ENCODE results near the gene WNT2B. TPM values are rescaled to one million over a fixed set of nuclear protein-coding genes. Genes with fewer than 3 reads are reported as not detected.

The WNT2B gene
- polyA plus RNA-seq, 3 donors = 0.07 to 0.79 TPM; not detected in 1

- Histone ChIP-seq H3K27ac (ENCODE audit: low read depth in 1 of 2, low read length in 2 of 2) (no peak overlapping the region), H3K27me3 (ENCODE audit: control insufficient read depth in 2 of 2, insufficient read depth in 2 of 2, low read length in 2 of 2) (no peaks in the 10 kb centered on the region), H3K9ac (ENCODE audit: insufficient read depth, low read length, poor library complexity, severe bottlenecking) (no peak overlapping the region), H3K36me3 (replicated peaks in 1 of 2; ENCODE audit: control insufficient read depth in 1 of 2, insufficient read depth in 2 of 2, low read length in 2 of 2) (peaks cover 10 to 15% of the 10 kb centered on the region in 2 donors), H3K79me2 (ENCODE audit: insufficient read depth, low read length) (no peaks in the 10 kb centered on the region), H2AFZ (ENCODE audit: insufficient read depth, low read depth, low read length, poor library complexity, severe bottlenecking) (no peak overlapping the region), H3K9me3 (replicated peaks in 1 of 2; ENCODE audit: control insufficient read depth in 1 of 2, insufficient read depth in 1 of 2, low read length in 2 of 2) (no peaks in the 10 kb centered on the region), H3K4me1 (ENCODE audit: control insufficient read depth in 1 of 2, insufficient read depth in 2 of 2, low read length in 2 of 2) (no peaks in the 10 kb centered on the region), H3K4me3 (replicated peaks in 1 of 3; ENCODE audit: low read depth in 2 of 3, low read length in 3 of 3) (no peak overlapping the region), H3K4me2 (replicated peaks; ENCODE audit: extremely low read depth, low read length, poor library complexity, severe bottlenecking) (no peak overlapping the region), H4K20me1 (ENCODE audit: insufficient read depth, low read length) (no peaks in the 10 kb centered on the region)
- TF ChIP-seq CTCF (IDR thresholded peaks at IDR 0.05) = no peak
- WGBS (ENCODE audit: insufficient coverage) = no CpG with 5 or more reads among the region's 1 CpG
- Mint-ChIP-seq H3K27ac (peak overlapping the region in 3 of 7 donors; percentile 30 to 58 (median 32)), H3K9me3 (no peaks in the 10 kb centered on the region), H3K4me1 (peaks cover 3% of the 10 kb centered on the region), H3K36me3 (peaks cover 16 to 45% of the 10 kb centered on the region in 2 donors), H3K4me3 (no peak overlapping the region), H3K27me3 (ENCODE audit: low read depth in 3 of 3) (peaks cover 0 to 1% (median 0%) of the 10 kb centered on the region in 3 donors)
- DNase-seq = peak; percentile 12 to 63 (median 39)
- intact Hi-C loops (cut with micrococcal nuclease) = no loop called here
Observed at GRCh38 chr1:112544011-112544688, 35.4 kb downstream of the WNT2B start.

DNA sequence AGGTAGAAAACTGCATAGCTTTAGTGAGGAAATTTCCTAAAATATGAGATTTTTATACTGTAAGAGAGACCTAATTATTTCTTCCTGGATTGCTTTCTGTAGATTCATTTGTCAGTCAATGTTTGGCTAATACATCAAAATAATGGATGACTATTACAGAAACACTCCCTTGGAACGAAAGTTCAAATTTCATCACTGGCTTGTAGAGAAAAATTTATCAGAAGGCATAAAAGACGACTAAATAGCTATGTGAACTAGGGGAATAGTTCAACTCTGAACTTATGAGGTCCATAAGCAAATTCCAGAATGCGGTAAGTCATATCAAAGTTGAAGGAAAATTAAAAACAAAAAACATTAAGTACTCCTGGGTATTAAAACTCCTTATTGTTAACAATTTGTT, 36.0 kb downstream of the WNT2B start:
- H3K27me3 ChIP-seq (ENCODE audit: control insufficient read depth in 2 of 2, insufficient read depth in 2 of 2, low read length in 2 of 2) = no peaks in the 10 kb centered on the region
- H3K4me1 ChIP-seq (ENCODE audit: control insufficient read depth in 1 of 2, insufficient read depth in 2 of 2, low read length in 2 of 2) = no peaks in the 10 kb centered on the region
- peaks cover 10 to 14% of the 10 kb centered on the region in 2 donors for H3K36me3 ChIP-seq (replicated peaks in 1 of 2; ENCODE audit: control insufficient read depth in 1 of 2, insufficient read depth in 2 of 2, low read length in 2 of 2)
- H3K9me3 ChIP-seq (replicated peaks in 1 of 2; ENCODE audit: control insufficient read depth in 1 of 2, insufficient read depth in 1 of 2, low read length in 2 of 2) = no peaks in the 10 kb centered on the region
- WGBS (ENCODE audit: insufficient coverage) = no CpG with 5 or more reads among the region's 3 CpGs
- H3K27ac Mint-ChIP-seq = no peak overlapping the region
- TF ChIP-seq CTCF (IDR thresholded peaks at IDR 0.05) = no peak
- H3K4me2 ChIP-seq (replicated peaks; ENCODE audit: extremely low read depth, low read length, poor library complexity, severe bottlenecking) = no peak overlapping the region
- peaks cover 0 to 1% (median 0%) of the 10 kb centered on the region in 3 donors for H3K27me3 Mint-ChIP-seq (ENCODE audit: low read depth in 3 of 3)
- no peak overlapping the region for H3K9ac ChIP-seq (ENCODE audit: insufficient read depth, low read length, poor library complexity, severe bottlenecking)
- H3K79me2 ChIP-seq (ENCODE audit: insufficient read depth, low read length) = no peaks in the 10 kb centered on the region
- H3K4me3 ChIP-seq (replicated peaks in 1 of 3; ENCODE audit: low read depth in 2 of 3, low read length in 3 of 3) = no peak overlapping the region
- no peak for DNase-seq
- peaks cover 15 to 40% of the 10 kb centered on the region in 2 donors for H3K36me3 Mint-ChIP-seq
- H3K4me3 Mint-ChIP-seq = no peak overlapping the region
- intact Hi-C loops (cut with micrococcal nuclease) = no loop called here
- no peak overlapping the region for H2AFZ ChIP-seq (ENCODE audit: insufficient read depth, low read depth, low read length, poor library complexity, severe bottlenecking)
- H3K27ac ChIP-seq (ENCODE audit: low read depth in 1 of 2, low read length in 2 of 2) = no peak overlapping the region
- peaks cover 3% of the 10 kb centered on the region for H3K4me1 Mint-ChIP-seq
- no peaks in the 10 kb centered on the region for H4K20me1 ChIP-seq (ENCODE audit: insufficient read depth, low read length)
- H3K9me3 Mint-ChIP-seq = no peaks in the 10 kb centered on the region
